Stimulated activated effector memory CD8-positive, alpha-beta T cell treated with anti-CD3 and anti-CD28 coated beads, Interleukin-12 subunit alpha, Interleukin-12 subunit beta, amount 100 ng/mL, for 72 hours (primary cell): ENCODE measurements around the gene CALML6.
A peak's percentile ranks its signal among the peaks of the same experiment; 100 is the strongest.
"Not testable (repeated sequence)": the region's sequence is repeated elsewhere in the genome, so short reads cannot be mapped to it uniquely, and the experiment has no call there.

Experiments
- ATAC-seq: fragments of 150-1000 bp; cut with Tn5 transposase; 2 replicates; pipeline ENCODE4 v1.10.0; 2021
- DNase-seq, 2 donors: peaks; one replicate each; pipeline ENCODE4 v3.0.0; 2021 to 2022; ENCODE audit warnings: low spot score in 2 of 2
- H3K27ac Mint-ChIP-seq: one replicate; pipeline ENCODE4 v1.8.0; 2022; ENCODE audit warnings: mild to moderate bottlenecking, mixed read lengths
- H3K36me3 Mint-ChIP-seq: one replicate; pipeline ENCODE4 v1.8.0; 2022; ENCODE audit warnings: mild to moderate bottlenecking, mixed read lengths
- H3K4me1 Mint-ChIP-seq: one replicate; pipeline ENCODE4 v1.8.0; 2022; ENCODE audit warnings: mixed read lengths
- H3K4me3 Mint-ChIP-seq: one replicate; pipeline ENCODE4 v1.8.0; 2022; ENCODE audit warnings: mild to moderate bottlenecking, mixed read lengths
- H3K9me3 Mint-ChIP-seq: one replicate; pipeline ENCODE4 v1.8.0; 2022; ENCODE audit warnings: mixed read lengths

The CALML6 gene

DNA sequence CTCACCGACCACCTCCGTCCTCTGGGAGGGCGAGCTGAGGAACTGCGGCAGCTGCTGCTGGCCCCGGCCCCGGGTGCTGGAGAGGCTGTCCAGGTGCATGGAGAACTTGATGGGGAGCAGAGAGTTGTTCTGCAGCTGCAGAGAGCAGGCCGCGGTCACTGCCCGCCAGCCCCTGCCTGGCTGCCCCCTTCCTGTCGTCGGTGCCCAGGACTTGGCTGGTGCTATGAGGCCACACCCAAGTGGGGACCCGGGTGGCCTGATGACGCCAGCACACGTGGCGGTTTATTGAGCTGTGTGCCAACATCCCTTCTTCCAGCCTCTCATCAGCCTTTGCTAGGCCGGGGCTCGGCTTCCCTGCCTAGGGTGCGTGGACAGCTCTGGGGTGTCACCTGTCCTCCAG, 9.3 kb downstream of the CALML6 start:
- ATAC-seq (no peak), DNase-seq (no peak)
- Mint-ChIP-seq H3K27ac (no peak overlapping the region), H3K36me3 (no peaks in the 10 kb centered on the region), H3K4me1 (no peaks in the 10 kb centered on the region), H3K9me3 (no peaks in the 10 kb centered on the region), H3K4me3 (no peak overlapping the region)

GRCh38 chr1:1924849-1925248, 9.8 kb downstream of the CALML6 start:
- H3K9me3 Mint-ChIP-seq, result no peaks in the 10 kb centered on the region
- no peaks in the 10 kb centered on the region for H3K4me1 Mint-ChIP-seq
- H3K4me3 Mint-ChIP-seq, result no peak overlapping the region
- DNase-seq, result no peak
- no peak for ATAC-seq
- H3K27ac Mint-ChIP-seq, result no peak overlapping the region
- no peaks in the 10 kb centered on the region for H3K36me3 Mint-ChIP-seq

DNA sequence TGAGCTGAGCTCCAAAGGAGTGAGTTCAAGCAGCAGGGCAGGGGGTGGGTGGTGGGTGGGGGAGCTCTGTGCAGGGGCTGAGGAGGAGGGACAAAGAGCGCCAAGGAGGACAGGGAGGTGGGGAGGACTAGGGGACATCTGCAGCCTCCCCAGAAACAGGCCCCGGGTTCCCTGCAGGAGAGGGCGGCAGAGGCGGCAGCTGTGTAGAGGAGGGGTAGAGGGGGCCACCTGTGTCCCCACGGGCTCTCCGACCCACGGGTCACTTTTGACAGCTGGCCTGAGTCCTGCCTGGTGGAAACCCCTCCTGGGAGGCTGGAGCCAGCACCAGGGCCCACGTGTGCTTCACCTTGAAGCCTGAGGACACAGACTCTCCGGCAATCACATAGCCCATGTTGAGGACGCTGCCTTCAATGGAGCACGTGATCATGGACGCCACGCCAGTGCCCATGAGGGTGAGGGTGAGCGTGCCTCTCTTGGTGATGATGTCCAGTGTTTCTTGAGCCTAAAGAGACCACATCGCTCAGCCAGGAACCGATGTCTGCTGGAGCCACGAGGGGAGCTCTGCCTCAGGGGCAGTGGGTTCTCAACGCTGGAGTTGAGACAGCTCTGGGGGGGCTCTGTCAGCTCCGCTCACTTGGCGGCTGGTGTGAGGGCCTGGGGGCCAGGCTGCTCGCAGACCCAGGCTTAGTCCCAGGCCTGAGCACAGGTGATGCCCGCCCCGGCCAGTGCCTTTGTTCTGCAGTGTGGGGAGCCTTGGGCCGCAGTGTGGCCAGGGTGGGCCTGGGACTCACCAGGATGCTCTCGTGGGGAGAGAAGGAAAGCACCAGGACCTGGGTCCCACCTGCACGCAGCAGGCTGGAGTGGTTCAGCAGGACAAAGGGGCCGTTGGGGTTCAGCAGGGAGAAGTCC, 10.6 kb downstream of the CALML6 start:
- Mint-ChIP-seq H3K27ac (no peak overlapping the region), H3K4me3 (no peak overlapping the region), H3K9me3 (no peaks in the 10 kb centered on the region), H3K36me3 (no peaks in the 10 kb centered on the region), H3K4me1 (no peaks in the 10 kb centered on the region)
- ATAC-seq (no peak), DNase-seq (no peak)

GRCh38 chr1:1926346-1926811, 11.3 kb downstream of the CALML6 start:
- Mint-ChIP-seq H3K36me3 (no peaks in the 10 kb centered on the region), H3K27ac (no peak overlapping the region), H3K4me3 (no peak overlapping the region), H3K4me1 (no peaks in the 10 kb centered on the region), H3K9me3 (no peaks in the 10 kb centered on the region)
- DNase-seq (no peak), ATAC-seq (no peak)

- DNase-seq (no peak), ATAC-seq (no peak)
- Mint-ChIP-seq H3K9me3 (no peaks in the 10 kb centered on the region), H3K4me1 (no peaks in the 10 kb centered on the region), H3K36me3 (no peaks in the 10 kb centered on the region), H3K4me3 (no peak overlapping the region), H3K27ac (no peak overlapping the region)
Measured at GRCh38 chr1:1926886-1927660, 12.0 kb downstream of the CALML6 start.

GRCh38 chr1:1927751-1928150, 12.7 kb downstream of the CALML6 start:
- Mint-ChIP-seq H3K4me3 (no peak overlapping the region), H3K4me1 (no peaks in the 10 kb centered on the region), H3K36me3 (no peaks in the 10 kb centered on the region), H3K9me3 (no peaks in the 10 kb centered on the region), H3K27ac (no peak overlapping the region)
- ATAC-seq, result no peak
- no peak for DNase-seq

- Mint-ChIP-seq H3K36me3 (no peaks in the 10 kb centered on the region), H3K4me3 (no peak overlapping the region), H3K9me3 (no peaks in the 10 kb centered on the region), H3K4me1 (no peaks in the 10 kb centered on the region), H3K27ac (no peak overlapping the region)
- no peak for ATAC-seq
- DNase-seq, result no peak
Measured at GRCh38 chr1:1928231-1929101, 13.4 kb downstream of the CALML6 start.

DNA sequence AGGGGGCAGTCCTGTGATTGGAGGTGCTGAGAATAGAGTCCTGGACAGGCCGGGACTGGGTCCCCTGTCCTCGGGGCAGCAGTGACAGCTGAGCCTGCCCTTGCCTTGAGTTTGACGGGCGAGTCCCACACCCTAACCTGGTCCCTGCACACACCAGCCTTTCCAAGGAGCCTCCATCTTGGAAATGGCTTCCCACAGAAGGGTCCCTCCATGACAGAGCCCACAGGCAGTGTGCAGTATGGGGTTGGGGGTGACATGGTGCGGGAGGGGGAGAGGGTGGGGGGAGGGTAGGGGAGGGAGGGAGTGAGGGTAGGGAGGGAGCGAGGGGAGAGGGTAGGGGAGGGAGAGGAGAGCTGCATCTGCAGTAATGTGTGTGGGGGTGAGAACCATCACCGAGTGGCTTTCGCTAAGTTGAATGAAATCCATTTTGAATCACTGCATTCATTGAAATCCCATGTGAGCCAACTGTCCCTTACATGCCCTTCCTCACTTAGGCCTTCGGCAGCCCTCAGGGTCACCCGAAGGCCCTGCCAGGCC, 14.1 kb downstream of the CALML6 start:
- H3K4me3 Mint-ChIP-seq, result no peak overlapping the region
- no peaks in the 10 kb centered on the region for H3K36me3 Mint-ChIP-seq
- H3K27ac Mint-ChIP-seq, result no peak overlapping the region
- no peak for DNase-seq
- ATAC-seq, result no peak
- H3K4me1 Mint-ChIP-seq, result no peaks in the 10 kb centered on the region
- H3K9me3 Mint-ChIP-seq, result peaks cover under 1% of the 10 kb centered on the region

DNA sequence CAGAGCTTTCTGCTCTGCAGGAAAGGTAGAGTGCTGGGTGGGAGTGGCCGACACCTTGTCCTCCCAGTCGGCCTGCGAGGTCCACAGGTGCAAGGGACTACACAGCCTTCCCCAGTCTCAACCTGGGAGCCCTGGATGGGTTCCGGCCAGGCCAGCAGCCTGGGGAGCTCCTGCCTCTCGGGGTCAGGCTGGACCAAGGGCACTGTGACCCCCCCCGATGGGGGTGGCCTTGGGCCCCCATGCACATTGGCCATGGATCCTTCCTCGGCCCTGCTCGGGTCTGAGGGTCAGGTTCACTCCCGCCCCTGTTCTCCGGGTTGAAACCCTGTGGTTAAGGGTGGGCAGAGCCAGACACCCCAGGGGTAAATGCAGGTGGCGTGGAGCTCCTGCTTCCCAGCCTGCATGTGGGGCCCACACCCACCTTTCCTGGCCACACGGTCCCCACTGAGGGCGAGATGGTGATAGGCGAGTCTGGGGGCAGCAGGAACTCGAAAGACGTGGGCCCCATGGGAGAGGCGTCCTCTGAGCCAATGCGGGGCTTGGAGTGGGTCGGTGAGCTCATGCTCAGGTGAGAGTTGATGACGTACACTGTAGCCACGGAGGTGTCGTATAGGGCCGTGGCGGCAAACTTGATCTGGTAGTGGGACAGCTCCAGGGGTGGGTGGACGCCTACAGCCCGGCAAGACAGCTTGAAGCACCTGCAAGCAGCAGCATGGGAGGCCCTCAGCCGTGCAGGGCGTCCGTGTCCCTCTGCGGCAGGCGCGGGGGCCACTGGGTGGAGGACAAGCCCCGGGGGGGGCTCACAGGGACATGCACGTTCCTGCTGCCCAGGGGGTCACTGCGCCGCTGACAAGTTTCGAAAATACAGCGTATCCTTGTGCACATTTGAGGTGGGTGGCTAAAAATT, 14.8 kb downstream of the CALML6 start:
- no peak overlapping the region for H3K4me3 Mint-ChIP-seq
- H3K4me1 Mint-ChIP-seq, result peaks cover 5% of the 10 kb centered on the region
- no peaks in the 10 kb centered on the region for H3K36me3 Mint-ChIP-seq
- H3K27ac Mint-ChIP-seq, result no peak overlapping the region
- H3K9me3 Mint-ChIP-seq, result peaks cover 3% of the 10 kb centered on the region
- DNase-seq, result no peak
- no peak for ATAC-seq

GRCh38 chr1:1934848-1935247, 19.8 kb downstream of the CALML6 start:
- not testable (repeated sequence) for H3K4me3 Mint-ChIP-seq, ATAC-seq, H3K4me1 Mint-ChIP-seq, H3K36me3 Mint-ChIP-seq, DNase-seq, H3K9me3 Mint-ChIP-seq
- H3K27ac Mint-ChIP-seq, result peak overlapping the region; percentile 9

DNA sequence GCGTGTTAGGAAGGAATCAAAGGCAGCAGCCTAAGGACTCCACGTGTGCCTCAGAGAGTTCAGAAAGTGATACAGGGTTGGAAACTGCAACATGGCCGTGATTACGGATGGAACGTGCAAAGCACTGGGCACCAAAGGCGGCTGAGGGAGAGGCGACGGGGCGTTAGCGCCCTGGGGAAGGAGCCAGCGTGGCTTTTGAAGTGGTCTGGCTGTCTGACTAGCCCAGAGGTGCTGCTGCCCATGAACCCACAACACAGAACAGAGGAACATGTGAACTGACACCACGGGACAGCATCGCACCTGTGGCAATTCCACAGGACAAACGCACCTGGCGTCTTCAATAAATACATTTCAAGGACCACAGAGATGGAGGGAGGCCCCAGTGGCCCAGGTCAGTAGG, 22.0 kb downstream of the CALML6 start:
- Mint-ChIP-seq H3K4me3 (no peak overlapping the region), H3K4me1 (peaks cover 7% of the 10 kb centered on the region), H3K27ac (no peak overlapping the region), H3K36me3 (no peaks in the 10 kb centered on the region), H3K9me3 (peaks cover 3% of the 10 kb centered on the region)
- ATAC-seq (no peak), DNase-seq (no peak)

- no peak overlapping the region for H3K27ac Mint-ChIP-seq
- H3K9me3 Mint-ChIP-seq, result peaks cover 3% of the 10 kb centered on the region
- DNase-seq, result no peak
- ATAC-seq, result no peak
- no peaks in the 10 kb centered on the region for H3K36me3 Mint-ChIP-seq
- H3K4me1 Mint-ChIP-seq, result peaks cover 7% of the 10 kb centered on the region
- H3K4me3 Mint-ChIP-seq, result no peak overlapping the region
Measured at GRCh38 chr1:1937549-1938275, 22.7 kb downstream of the CALML6 start.

DNA sequence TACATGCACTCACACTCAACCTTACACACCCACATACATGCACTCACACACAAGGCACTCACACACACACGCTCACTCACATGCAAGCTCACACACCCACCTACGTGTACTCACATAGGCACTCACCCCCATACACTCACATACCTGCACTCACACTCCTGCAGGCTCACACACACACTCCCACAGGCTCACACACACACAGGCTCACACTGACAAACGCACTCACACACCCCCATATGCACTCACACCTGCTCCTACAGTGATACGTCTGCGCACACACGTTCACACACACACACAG, 23.2 kb downstream of the CALML6 start:
- Mint-ChIP-seq H3K4me1 (peaks cover 7% of the 10 kb centered on the region), H3K27ac (no peak overlapping the region), H3K36me3 (no peaks in the 10 kb centered on the region), H3K9me3 (peaks cover 3% of the 10 kb centered on the region), H3K4me3 (no peak overlapping the region)
- no peak for ATAC-seq
- DNase-seq, result no peak
